OCI-LY3 (cell line): ENCODE data around the gene WDFY1.

Source experiments
- CTCF ChIP-seq: fragments of 200-600, 300-600 bp; sonication (generic); IDR thresholded peaks from 2 replicates; pipeline ENCODE4 v1.5.1; 2014; ENCODE audit warnings: antibody characterized with exemption, low read length, low read depth
- EZH2phosphoT487 ChIP-seq: fragments of 200-600 bp; shearing (Covaris generic); IDR thresholded peaks from 2 replicates; pipeline ENCODE4 v1.6.1; 2018; ENCODE audit warnings: antibody characterized with exemption, mixed run types, low read depth

GRCh38 chr2:223950448-223951347, 5.6 kb upstream of the WDFY1 start:
- TF ChIP-seq CTCF (no peak), EZH2phosphoT487 (no peak)
